Loucy (cell line): ENCODE data around the gene TSPAN9.

ENCODE experiments used
- H2AFZ ChIP-seq: fragments of 200-600 bp; sonication (generic); 2 replicates; pipeline ENCODE4 v1.6.0; 2016; ENCODE audit warnings: antibody characterized with exemption, mild to moderate bottlenecking, low read length, moderate library complexity
- H3F3A ChIP-seq: fragments of 200-600 bp; 2 replicates; pipeline ENCODE4 v1.6.0; 2016; ENCODE audit warnings: antibody characterized with exemption, low read depth, mild to moderate bottlenecking
- H3K27me3 ChIP-seq: fragments of 200-600 bp; sonication (generic); 2 replicates; pipeline ENCODE4 v1.6.1; 2014; ENCODE audit warnings: low read length, mild to moderate bottlenecking; ENCODE audit not compliant: insufficient read depth, poor library complexity, severe bottlenecking
- H3K36me3 ChIP-seq: fragments of 200-600 bp; sonication (generic); 2 replicates; pipeline ENCODE4 v1.6.1; 2016; ENCODE audit warnings: low read length; ENCODE audit not compliant: insufficient read depth
- H3K4me1 ChIP-seq: fragments of 200-600 bp; sonication (generic); 2 replicates; pipeline ENCODE4 v1.5.1; 2014; ENCODE audit warnings: low read length, mild to moderate bottlenecking; ENCODE audit not compliant: insufficient read depth, poor library complexity, severe bottlenecking
- H3K4me2 ChIP-seq: fragments of 200-600 bp; sonication (generic); 2 replicates; pipeline ENCODE4 v1.6.0; 2014; ENCODE audit warnings: antibody characterized with exemption, low read length, low read depth, mild to moderate bottlenecking; ENCODE audit not compliant: poor library complexity, severe bottlenecking
- H3K4me3 ChIP-seq: fragments of 200-600 bp; sonication (generic); 2 replicates; pipeline ENCODE4 v1.5.1; 2014; ENCODE audit warnings: low read length, mild to moderate bottlenecking, mixed read lengths; ENCODE audit not compliant: poor library complexity, severe bottlenecking
- H3K79me2 ChIP-seq: fragments of 200-600 bp; sonication (generic); 2 replicates; pipeline ENCODE4 v1.6.1; 2014; ENCODE audit warnings: low read length; ENCODE audit not compliant: insufficient read depth
- H3K9ac ChIP-seq: fragments of 200-600 bp; sonication (generic); 2 replicates; pipeline ENCODE4 v1.6.0; 2014; ENCODE audit warnings: mild to moderate bottlenecking, low read depth, low read length, moderate library complexity; ENCODE audit not compliant: poor library complexity, severe bottlenecking
- H3K9me2 ChIP-seq: fragments of 200-600 bp; sonication (generic); replicated peaks from 2 replicates; pipeline ENCODE4 v1.6.1; 2016; ENCODE audit warnings: low read depth, low read length, mixed read lengths
- H3K9me3 ChIP-seq: fragments of 200-600 bp; sonication (generic); 2 replicates; pipeline ENCODE4 v1.6.1; 2014; ENCODE audit warnings: mild to moderate bottlenecking, antibody characterized with exemption, low read length, low read depth; ENCODE audit not compliant: insufficient read depth
- H4K20me1 ChIP-seq: fragments of 200-600 bp; sonication (generic); 2 replicates; pipeline ENCODE4 v1.6.0; 2014; ENCODE audit warnings: antibody characterized with exemption, low read length, mild to moderate bottlenecking; ENCODE audit not compliant: insufficient read depth, poor library complexity, severe bottlenecking
- CTCF ChIP-seq: fragments of 200-600 bp; sonication (generic); conservative IDR thresholded peaks from 2 replicates; pipeline ENCODE4 v1.5.1; 2014; ENCODE audit warnings: mild to moderate bottlenecking, antibody characterized with exemption, low read length
- EZH2phosphoT487 ChIP-seq: fragments of 200-600 bp; IDR thresholded peaks from 2 replicates; pipeline ENCODE4 v1.6.1; 2018; ENCODE audit warnings: antibody characterized with exemption, mild to moderate bottlenecking, moderate library complexity, borderline replicate concordance

TSPAN9 gene

GRCh38 chr12:3230758-3231375, 153.7 kb downstream of the TSPAN9 start:
- Histone ChIP-seq H3F3A (no peaks in the 10 kb centered on the region), H3K9me3 (no peaks in the 10 kb centered on the region), H3K79me2 (no peaks in the 10 kb centered on the region), H3K9me2 (no peaks in the 10 kb centered on the region), H3K4me3 (no peak overlapping the region), H2AFZ (no peak overlapping the region), H3K9ac (no peak overlapping the region), H3K4me1 (no peaks in the 10 kb centered on the region), H3K36me3 (no peaks in the 10 kb centered on the region), H4K20me1 (no peaks in the 10 kb centered on the region), H3K27me3 (no peaks in the 10 kb centered on the region), H3K4me2 (no peak overlapping the region)
- TF ChIP-seq EZH2phosphoT487 (no peak), CTCF (no peak)

GRCh38 chr12:3231399-3231876, 154.3 kb downstream of the TSPAN9 start:
- no peaks in the 10 kb centered on the region for H3K79me2 ChIP-seq

GRCh38 chr12:3233797-3234196, 156.6 kb downstream of the TSPAN9 start:
- H2AFZ ChIP-seq, result no peak overlapping the region
- no peaks in the 10 kb centered on the region for H3K79me2 ChIP-seq
- no peak overlapping the region for H3K9ac ChIP-seq
- H4K20me1 ChIP-seq, result no peaks in the 10 kb centered on the region
- H3K4me3 ChIP-seq, result no peak overlapping the region
- no peaks in the 10 kb centered on the region for H3K36me3 ChIP-seq
- TF ChIP-seq CTCF (no peak), EZH2phosphoT487 (no peak)
- no peaks in the 10 kb centered on the region for H3K9me3 ChIP-seq
- no peaks in the 10 kb centered on the region for H3F3A ChIP-seq
- no peaks in the 10 kb centered on the region for H3K9me2 ChIP-seq
- H3K4me1 ChIP-seq, result no peaks in the 10 kb centered on the region
- H3K27me3 ChIP-seq, result no peaks in the 10 kb centered on the region
- no peak overlapping the region for H3K4me2 ChIP-seq

More at GRCh38 chr12:3231399-3231876, 154.3 kb downstream of the TSPAN9 start:
- Histone ChIP-seq H3K4me3 (no peak overlapping the region), H3K27me3 (no peaks in the 10 kb centered on the region), H4K20me1 (no peaks in the 10 kb centered on the region), H3K9me2 (no peaks in the 10 kb centered on the region), H3F3A (no peaks in the 10 kb centered on the region), H3K4me1 (no peaks in the 10 kb centered on the region), H3K36me3 (no peaks in the 10 kb centered on the region), H3K9ac (no peak overlapping the region), H2AFZ (no peak overlapping the region), H3K9me3 (no peaks in the 10 kb centered on the region), H3K4me2 (no peak overlapping the region)
- no peak for TF ChIP-seq CTCF
- TF ChIP-seq EZH2phosphoT487, result no peak
